ENCODE measurements around the gene KCNK7. TPM values are rescaled to one million over a fixed set of nuclear protein-coding genes. Genes with fewer than 3 reads are reported as not detected.
A peak's percentile ranks its signal among the peaks of the same experiment; 100 is the strongest.

KCNK7 gene
- total and polyA plus RNA-seq, 2 donors (not counting 3 experiments of a cell fraction or from before 2014, with no cell fraction given), result 0.17 to 0.60 TPM

- Histone ChIP-seq H3K9me3 (replicated peaks; ENCODE audit: control insufficient read depth, insufficient read depth, low read length) (no peaks in the 10 kb centered on the region), H3K4me3 (replicated peaks in 1 of 3; ENCODE audit: insufficient read depth in 1 of 3, low read depth in 1 of 3, low read length in 3 of 3) (peak within 1 kb of the TSS; percentile 56 to 62 (median 62)), H4K20me1 (replicated peaks; ENCODE audit: control insufficient read depth, extremely low read depth, insufficient read depth, low read length) (no peaks in the 10 kb centered on the region), H3K27me3 (ENCODE audit: control insufficient read depth in 2 of 2, insufficient read depth in 2 of 2, low read length in 2 of 2) (no peaks in the 10 kb centered on the region), H3K79me2 (ENCODE audit: control insufficient read depth, insufficient read depth, low read length) (peaks cover 16% of the 10 kb centered on the region), H3K36me3 (ENCODE audit: control insufficient read depth in 2 of 2, extremely low read depth in 1 of 2, insufficient read depth in 2 of 2, low read length in 2 of 2) (peaks cover 6 to 33% of the 10 kb centered on the region in 2 experiments), H3K4me2 (ENCODE audit: insufficient read depth, low read length) (peak within 1 kb of the TSS; percentile 74), H3K9ac (replicated peaks; ENCODE audit: extremely low read depth, insufficient read depth, low read length) (peak within 1 kb of the TSS; percentile 63), H3K27ac (ENCODE audit: insufficient read depth, low read depth, low read length) (peak within 1 kb of the TSS; percentile 78), H2AFZ (ENCODE audit: low read depth, low read length) (no peak within 1 kb of the TSS), H3K9me1 (replicated peaks; ENCODE audit: control insufficient read depth, extremely low read depth, insufficient read depth, low read length) (no peaks in the 10 kb centered on the region), H3K4me1 (ENCODE audit: control insufficient read depth, extremely low read depth, insufficient read depth, low read length) (peaks cover 41% of the 10 kb centered on the region)
- TF ChIP-seq POLR2A (IDR thresholded peaks at IDR 0.05; ENCODE audit: low read depth, low read length) (peak; percentile 96), EZH2 (IDR thresholded peaks at IDR 0.05; ENCODE audit: borderline replicate concordance, low read depth, low read length, severe bottlenecking) (no peak), MYC (IDR thresholded peaks at IDR 0.05; ENCODE audit: low read depth, low read length) (no peak), FOS (IDR thresholded peaks at IDR 0.05; ENCODE audit: borderline replicate concordance, insufficient read depth, low read length) (no peak), POLR2AphosphoS5 (IDR thresholded peaks at IDR 0.05; ENCODE audit: insufficient read depth, low read depth, low read length) (peak; percentile 96), JUN (IDR thresholded peaks at IDR 0.05; ENCODE audit: borderline replicate concordance, insufficient read depth, insufficient read length, low read depth) (no peak), GATA2 (IDR thresholded peaks at IDR 0.05; ENCODE audit: insufficient read depth, insufficient read length, low read depth, low read length) (no peak), CTCF (IDR thresholded peaks at IDR 0.05; ENCODE audit: extremely low read depth in 1 of 2, insufficient read depth in 1 of 2, low read depth in 1 of 2, low read length in 2 of 2) (peak; percentile 58 to 83), MAX (IDR thresholded peaks at IDR 0.05; ENCODE audit: insufficient read depth, insufficient read length) (peak; percentile 50)
- CTCF ChIA-PET, result interaction anchor here (0.6 to 2.3 kb wide), 23 partner anchors 8 to 384 kb away, joined by 3 to 44 read pairs (median 5); partner anchors contain the start of genes FIBP, MUS81, PCNX3 and RELA
- FAIRE-seq, result peak; percentile 96
- DNase-seq (ENCODE audit: low read depth, low spot score), result peak; percentile 96
- POLR2A ChIA-PET, result interaction anchor here (0.8 to 1.7 kb wide), 8 partner anchors 9 to 74 kb away, joined by 3 to 9 read pairs (median 4); partner anchors contain the start of genes KAT5 and RELA
- intact Hi-C loops (cut with micrococcal nuclease), result loop anchor here (1.0 to 5.0 kb wide), 4 partner anchors 14 to 349 kb away; partner anchors contain the start of gene PCNX3
- BruUV-seq (replicated peaks), result no TSS peak
- dilution Hi-C loops (cut with MboI; ENCODE audit: extremely low pct_ligation_motif_present, low sequenced_read_pairs), result no loop called here
Observed at GRCh38 chr11:65637794-65638419, 42.3 kb upstream of the KCNK7 start, which contains the start of gene SIPA1. TSS of gene SIPA1 (plus strand) at chr11:65638101. CDS start at chr11:65640922, 2,821 bp downstream.

All from endothelial cell of umbilical vein (primary cell).